ENCODE measurements around the gene MFSD6.

- no peak for TF ChIP-seq CTCF (conservative IDR thresholded peaks at IDR 0.05)
- TF ChIP-seq ZFX (IDR thresholded peaks at IDR 0.05): no peak
Observed at GRCh38 chr2:190530248-190530900, 122.2 kb downstream of the MFSD6 start.
